PC-9 (cell line): ENCODE results near the gene ATP5MC2.

Experiments used
- EZH2 ChIP-seq: fragments of 200-600 bp; sonication (generic); IDR thresholded peaks from 2 replicates; pipeline ENCODE4 v1.8.0; 2017; ENCODE audit warnings: antibody characterized with exemption, low read depth
- TF ChIP-seq, protein P1 (sequence below): fragments of 200-600 bp; sonication (generic); conservative IDR thresholded peaks from 2 replicates; pipeline ENCODE4 v1.6.1; 2017; ENCODE audit warnings: mixed run types, antibody characterized with exemption, mild to moderate bottlenecking, moderate library complexity

DNA sequence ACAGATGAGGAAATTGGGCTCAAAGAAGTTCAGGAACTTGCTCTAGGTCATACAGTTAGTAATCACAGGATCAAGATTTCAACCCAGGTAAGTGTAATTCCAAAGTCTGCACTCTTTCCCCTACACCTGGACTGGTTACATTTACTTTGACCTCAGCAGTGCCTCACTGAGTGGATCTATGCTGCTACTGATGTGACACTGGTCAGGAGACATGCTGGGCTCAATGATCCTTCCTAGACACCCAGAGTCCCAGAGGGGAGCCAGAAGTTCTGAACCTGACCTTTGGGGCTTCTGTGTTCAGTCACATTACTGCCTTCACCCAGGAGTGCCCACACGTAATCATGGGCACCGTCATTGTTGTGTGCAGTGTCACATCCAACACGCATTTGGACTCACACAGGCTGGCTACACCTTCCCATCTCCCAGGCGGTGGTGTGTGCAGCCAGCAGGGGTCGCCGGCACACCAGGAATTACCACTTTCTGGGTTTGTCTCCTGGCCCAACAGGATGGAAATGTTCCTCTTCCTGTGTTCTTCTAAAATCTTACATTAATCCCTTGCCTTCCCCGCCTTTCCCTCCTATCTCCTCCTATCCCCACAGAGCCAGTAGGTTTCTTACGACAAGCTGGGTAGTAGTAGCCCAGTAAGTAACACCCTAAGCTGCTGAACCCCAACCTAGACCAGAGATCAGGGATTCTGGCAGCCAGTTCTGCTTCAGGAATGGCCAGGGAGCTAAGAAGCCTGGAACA lies 25.8 kb upstream of the ATP5MC2 start:
- TF ChIP-seq, protein P1, sequence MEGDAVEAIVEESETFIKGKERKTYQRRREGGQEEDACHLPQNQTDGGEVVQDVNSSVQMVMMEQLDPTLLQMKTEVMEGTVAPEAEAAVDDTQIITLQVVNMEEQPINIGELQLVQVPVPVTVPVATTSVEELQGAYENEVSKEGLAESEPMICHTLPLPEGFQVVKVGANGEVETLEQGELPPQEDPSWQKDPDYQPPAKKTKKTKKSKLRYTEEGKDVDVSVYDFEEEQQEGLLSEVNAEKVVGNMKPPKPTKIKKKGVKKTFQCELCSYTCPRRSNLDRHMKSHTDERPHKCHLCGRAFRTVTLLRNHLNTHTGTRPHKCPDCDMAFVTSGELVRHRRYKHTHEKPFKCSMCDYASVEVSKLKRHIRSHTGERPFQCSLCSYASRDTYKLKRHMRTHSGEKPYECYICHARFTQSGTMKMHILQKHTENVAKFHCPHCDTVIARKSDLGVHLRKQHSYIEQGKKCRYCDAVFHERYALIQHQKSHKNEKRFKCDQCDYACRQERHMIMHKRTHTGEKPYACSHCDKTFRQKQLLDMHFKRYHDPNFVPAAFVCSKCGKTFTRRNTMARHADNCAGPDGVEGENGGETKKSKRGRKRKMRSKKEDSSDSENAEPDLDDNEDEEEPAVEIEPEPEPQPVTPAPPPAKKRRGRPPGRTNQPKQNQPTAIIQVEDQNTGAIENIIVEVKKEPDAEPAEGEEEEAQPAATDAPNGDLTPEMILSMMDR = peak; percentile 82
- no peak for TF ChIP-seq EZH2
